H1 (cell line): ENCODE results near the gene SPSB1. TPM values are rescaled to one million over a fixed set of nuclear protein-coding genes. Genes with fewer than 3 reads are reported as not detected.

Source experiments
- CTCF ChIA-PET: fragments of 300-600 bp; sonication (Branson Sonifier 250); formaldehyde crosslinking; loops from one replicate; lab custom pipeline; 2021; ENCODE audit not compliant: partially characterized antibody; lab: Charles Lee
- POLR2A ChIA-PET: fragments of 300-600 bp; sonication (Branson Sonifier 250); formaldehyde crosslinking; loops from one replicate; lab custom pipeline; 2021; ENCODE audit warnings: inconsistent platforms; ENCODE audit not compliant: partially characterized antibody; lab: Charles Lee
- DNase-seq, 2 experiments: peaks; one replicate each; pipeline versions ENCODE4 v3.0.0 to v3.0.0-alpha.2; 2010 to 2022; ENCODE audit warnings: low spot score in 2 of 2, low read depth in 1 of 2, mixed read lengths in 1 of 2
- FAIRE-seq: peaks from 2 replicates; lab custom pipeline; 2011; peaks lifted over from hg19 to GRCh38; lab: Jason Lieb, UNC
- H2AFZ ChIP-seq: 2 replicates; pipeline ENCODE4 v1.8.1; 2012; ENCODE audit warnings: low read length, inconsistent platforms
- H2AK5ac ChIP-seq: 2 replicates; pipeline ENCODE4 v1.6.1; 2013; ENCODE audit warnings: low read depth, low read length
- H2BK120ac ChIP-seq: replicated peaks from 2 replicates; pipeline ENCODE3; 2013; ENCODE audit warnings: low read depth, low read length, inconsistent platforms
- H2BK12ac ChIP-seq: 2 replicates; pipeline ENCODE4 v1.6.1; 2013; ENCODE audit warnings: low read depth, low read length
- H2BK15ac ChIP-seq: 2 replicates; pipeline ENCODE4 v1.6.1; 2013; ENCODE audit warnings: low read length
- H2BK20ac ChIP-seq: 2 replicates; pipeline ENCODE4 v1.6.1; 2013; ENCODE audit warnings: low read length
- H2BK5ac ChIP-seq: 2 replicates; pipeline ENCODE4 v1.6.1; 2013; ENCODE audit warnings: low read depth, low read length
- H3K14ac ChIP-seq: 2 replicates; pipeline ENCODE4 v1.6.1; 2013; ENCODE audit warnings: inconsistent platforms; ENCODE audit not compliant: insufficient read length
- H3K18ac ChIP-seq: 2 replicates; pipeline ENCODE4 v1.6.1; 2013; ENCODE audit warnings: low read length; ENCODE audit errors: extremely low read depth
- H3K23ac ChIP-seq: 2 replicates; pipeline ENCODE4 v1.6.1; 2013; ENCODE audit warnings: inconsistent platforms; ENCODE audit not compliant: insufficient read length
- H3K23me2 ChIP-seq: 2 replicates; pipeline ENCODE4 v1.6.1; 2013; ENCODE audit warnings: low read depth, low read length
- H3K27ac ChIP-seq: 2 replicates; pipeline ENCODE4 v1.6.1; 2011; ENCODE audit warnings: low read depth, low read length, inconsistent platforms
- H3K27me3 ChIP-seq, 4 experiments: replicated peaks in 1 of 4; 1 replicate in 1 of 4; 2 replicates in 3 of 4; pipeline versions ENCODE4 v1.6.1 to v1.8.1; 2011 to 2013; ENCODE audit warnings: low read length in 3 of 4, mild to moderate bottlenecking in 3 of 4, inconsistent platforms in 2 of 4, mixed read lengths in 2 of 4, moderate library complexity in 1 of 4; ENCODE audit not compliant: control insufficient read depth in 3 of 4, insufficient read depth in 3 of 4; ENCODE audit errors: extremely low read depth in 1 of 4
- H3K36me3 ChIP-seq, 4 experiments: 2 replicates each; pipeline versions ENCODE4 v1.6.1 to v1.8.1; 2011 to 2013; ENCODE audit warnings: mild to moderate bottlenecking in 4 of 4, low read length in 3 of 4, moderate library complexity in 2 of 4, control low read depth in 1 of 4, inconsistent platforms in 1 of 4; ENCODE audit not compliant: insufficient read depth in 4 of 4, control insufficient read depth in 2 of 4
- H3K4ac ChIP-seq: replicated peaks from 2 replicates; pipeline ENCODE3; 2013; ENCODE audit warnings: low read length, low read depth, mixed read lengths, inconsistent platforms; ENCODE audit not compliant: insufficient read length
- H3K4me1 ChIP-seq, 4 experiments: replicated peaks in 1 of 4; 1 replicate in 1 of 4; 2 replicates in 3 of 4; pipeline versions ENCODE4 v1.6.1 to v1.8.1; 2011 to 2013; ENCODE audit warnings: low read length in 3 of 4, inconsistent platforms in 2 of 4, mixed read lengths in 1 of 4; ENCODE audit not compliant: insufficient read depth in 4 of 4, control insufficient read depth in 3 of 4
- H3K4me2 ChIP-seq, 2 experiments: 2 replicates each; pipeline versions ENCODE4 v1.6.1 to v1.8.1; 2011 to 2013; ENCODE audit warnings: low read depth in 2 of 2, low read length in 2 of 2, control low read depth in 1 of 2, inconsistent platforms in 1 of 2, mild to moderate bottlenecking in 1 of 2; ENCODE audit not compliant: insufficient read depth in 1 of 2
- H3K4me3 ChIP-seq, 4 experiments: fragments of 200-600, 300-600 bp in 1 of 4; sonication (generic), shearing (Covaris generic), sonication (Bioruptor Twin) in 1 of 4; 2 replicates each; pipeline versions ENCODE4 v1.5.1 to v1.8.1; 2011 to 2016; ENCODE audit warnings: low read length in 4 of 4, low read depth in 3 of 4, control low read depth in 2 of 4, inconsistent platforms in 2 of 4, mild to moderate bottlenecking in 2 of 4, mixed read lengths in 1 of 4, moderate library complexity in 1 of 4; ENCODE audit not compliant: insufficient read depth in 2 of 4; ENCODE audit errors: extremely low read depth in 1 of 4
- H3K56ac ChIP-seq: replicated peaks from 2 replicates; pipeline ENCODE3; 2013; ENCODE audit warnings: low read depth, mild to moderate bottlenecking, mixed read lengths, low read length, inconsistent platforms; ENCODE audit not compliant: insufficient read length
- H3K79me1 ChIP-seq: 2 replicates; pipeline ENCODE4 v1.6.1; 2013; ENCODE audit warnings: low read depth, low read length, control low read depth
- H3K79me2 ChIP-seq, 2 experiments: 2 replicates each; pipeline versions ENCODE4 v1.6.1 to v1.8.1; 2012 to 2013; ENCODE audit warnings: low read length in 2 of 2, mild to moderate bottlenecking in 2 of 2, inconsistent platforms in 1 of 2; ENCODE audit not compliant: insufficient read depth in 2 of 2, control insufficient read depth in 1 of 2
- H3K9ac ChIP-seq, 4 experiments: replicated peaks in 1 of 4; 1 replicate in 1 of 4; 2 replicates in 3 of 4; pipeline versions ENCODE4 v1.6.1 to v1.8.1; 2011 to 2013; ENCODE audit warnings: low read depth in 3 of 4, low read length in 3 of 4, control low read depth in 2 of 4, mild to moderate bottlenecking in 2 of 4, moderate library complexity in 2 of 4, inconsistent platforms in 1 of 4; ENCODE audit errors: extremely low read depth in 1 of 4
- H3K9me3 ChIP-seq, 2 experiments: 2 replicates each; pipeline versions ENCODE4 v1.6.1 to v1.8.1; 2012 to 2013; ENCODE audit warnings: mild to moderate bottlenecking in 2 of 2, moderate library complexity in 2 of 2, control low read depth in 1 of 2, inconsistent platforms in 1 of 2, low read depth in 1 of 2, low read length in 1 of 2, mixed read lengths in 1 of 2; ENCODE audit not compliant: insufficient read depth in 2 of 2
- H4K20me1 ChIP-seq, 2 experiments: replicated peaks in 1 of 2; 2 replicates each; pipeline versions ENCODE3 to v1.8.1; 2011 to 2013; ENCODE audit warnings: inconsistent platforms in 2 of 2, low read length in 2 of 2, mild to moderate bottlenecking in 1 of 2; ENCODE audit not compliant: insufficient read depth in 2 of 2, control insufficient read depth in 1 of 2
- H4K5ac ChIP-seq: 2 replicates; pipeline ENCODE4 v1.6.1; 2013; ENCODE audit warnings: low read length, low read depth, mixed read lengths, inconsistent platforms; ENCODE audit not compliant: insufficient read length
- H4K8ac ChIP-seq: 2 replicates; pipeline ENCODE4 v1.8.0; 2013; ENCODE audit warnings: mild to moderate bottlenecking, moderate library complexity, low read length, inconsistent platforms; ENCODE audit not compliant: insufficient read depth; ENCODE audit errors: extremely low read depth
- H4K91ac ChIP-seq: replicated peaks from 2 replicates; pipeline ENCODE3; 2013; ENCODE audit warnings: low read length, mixed read lengths, inconsistent platforms; ENCODE audit not compliant: insufficient read length
- NANOG ChIP-seq: IDR thresholded peaks from 2 replicates; pipeline ENCODE4 v1.6.1; 2011; ENCODE audit warnings: low read length, low read depth, mild to moderate bottlenecking, inconsistent platforms; ENCODE audit not compliant: insufficient read depth, poor library complexity, severe bottlenecking
- WGBS, 2 experiments: shearing (Covaris generic) in 1 of 2; methylation state at CpG; one replicate each; pipeline versions ENCODE4 v1.1.6 to v1.1.7; 2013 to 2015; ENCODE audit warnings: low lambda C conversion rate in 2 of 2, mixed read lengths in 2 of 2, inconsistent platforms in 1 of 2, low coverage in 1 of 2, missing lambda C conversion rate in 1 of 2; ENCODE audit not compliant: insufficient replicate concordance in 2 of 2, insufficient coverage in 1 of 2, insufficient read length in 1 of 2; ENCODE audit errors: extremely low coverage in 1 of 2, missing lambda C conversion rate in 1 of 2; 5-methylcytosine and 5-hydroxymethylcytosine counted together
- polyA plus RNA-seq, 7 experiments: library from polyadenylated mRNA; depleted of rRNA in 3 of 7; stranded (reverse) in 5 of 7; unstranded in 2 of 7; fragments of >200 nt in 5 of 7; fragments of 200-250 nt in 2 of 7; gene quantifications; 1 replicate in 5 of 7; 2 replicates in 1 of 7; 4 replicates in 1 of 7; pipeline versions ENCODE4 v1.2.1 to v1.2.3, GENCODE V29; 2011 to 2013; ENCODE audit warnings: missing spikeins in 2 of 7, mixed read lengths in 2 of 7
- total RNA-seq: library from RNA; stranded (reverse); fragmentation: NEBNext Ultra II Directional; extraction: Animal tissue kit (Norgen Biotek cat#: 25700); gene quantifications from 2 replicates; pipeline ENCODE4 v1.2.1, GENCODE V29; 2021

The SPSB1 gene
- total and polyA plus RNA-seq, 2 of the 8 experiments (the other 6 are each of a cell fraction or from before 2014, with no cell fraction given) = 5.3 to 6.4 TPM

GRCh38 chr1:9366298-9366697 lies 73.6 kb downstream of the SPSB1 start:
- Histone ChIP-seq H4K5ac (no peak overlapping the region), H4K20me1 (peaks cover 0 to 1% of the 10 kb centered on the region in 2 experiments)
- CTCF ChIA-PET = interaction anchor here (0.6 to 1.7 kb wide), 2 partner anchors 76 to 176 kb away, joined by 3 to 4 read pairs; no protein-coding TSS in a partner anchor

More at GRCh38 chr1:9366298-9366697, 73.6 kb downstream of the SPSB1 start:
- Histone ChIP-seq H4K91ac (no peak overlapping the region), H3K4ac (no peak overlapping the region), H3K27me3 (no peaks in the 10 kb centered on the region), H3K23ac (no peak overlapping the region), H3K4me1 (no peaks in the 10 kb centered on the region; a peak in 1 of 7 replicates), H3K9me3 (no peaks in the 10 kb centered on the region), H3K18ac (no peak overlapping the region), H4K8ac (no peak overlapping the region), H2BK5ac (no peak overlapping the region), H3K79me2 (no peaks in the 10 kb centered on the region), H2BK15ac (no peak overlapping the region), H3K23me2 (no peaks in the 10 kb centered on the region), H3K4me3 (no peak overlapping the region), H3K79me1 (no peaks in the 10 kb centered on the region; the same call in 1 of the 2 replicates), H2BK120ac (no peak overlapping the region), H3K4me2 (no peak overlapping the region), H2AK5ac (no peak overlapping the region), H2AFZ (no peak overlapping the region), H3K36me3 (no peaks in the 10 kb centered on the region), H3K27ac (no peak overlapping the region), H2BK20ac (no peak overlapping the region), H3K56ac (no peak overlapping the region), H2BK12ac (no peak overlapping the region), H3K9ac (no peak overlapping the region), H3K14ac (no peak overlapping the region)
- 86% methylated on average over 5 of the region's 8 CpGs; no CpG with 5 or more reads in 1 of the 2 experiments for WGBS, 2 experiments
- no peak for TF ChIP-seq NANOG
- DNase-seq (no peak), FAIRE-seq (no peak)
- POLR2A ChIA-PET = no interaction called here
